HL-60 (cell line): ENCODE results near the gene ARHGAP26.

Experiments
- GABPA ChIP-seq: IDR thresholded peaks from 2 replicates; pipeline ENCODE4 v1.6.1; 2012; ENCODE audit warnings: low read depth
- POLR2AphosphoS5 ChIP-seq: IDR thresholded peaks from 2 replicates; pipeline ENCODE4 v1.6.1; 2012; ENCODE audit warnings: low read depth
- REST ChIP-seq: IDR thresholded peaks from 2 replicates; pipeline ENCODE4 v1.6.1; 2012; ENCODE audit warnings: low read depth; ENCODE audit not compliant: insufficient replicate concordance
- SPI1 ChIP-seq: IDR thresholded peaks from 2 replicates; pipeline ENCODE4 v1.6.1; 2012; ENCODE audit warnings: low read depth, mild to moderate bottlenecking, borderline replicate concordance
- TF ChIP-seq, protein P1 (sequence below): IDR thresholded peaks from one replicate; pipeline ENCODE4 v1.5.1; 2011; ENCODE audit warnings: low read length, control low read depth, inconsistent platforms; ENCODE audit not compliant: insufficient read depth

DNA sequence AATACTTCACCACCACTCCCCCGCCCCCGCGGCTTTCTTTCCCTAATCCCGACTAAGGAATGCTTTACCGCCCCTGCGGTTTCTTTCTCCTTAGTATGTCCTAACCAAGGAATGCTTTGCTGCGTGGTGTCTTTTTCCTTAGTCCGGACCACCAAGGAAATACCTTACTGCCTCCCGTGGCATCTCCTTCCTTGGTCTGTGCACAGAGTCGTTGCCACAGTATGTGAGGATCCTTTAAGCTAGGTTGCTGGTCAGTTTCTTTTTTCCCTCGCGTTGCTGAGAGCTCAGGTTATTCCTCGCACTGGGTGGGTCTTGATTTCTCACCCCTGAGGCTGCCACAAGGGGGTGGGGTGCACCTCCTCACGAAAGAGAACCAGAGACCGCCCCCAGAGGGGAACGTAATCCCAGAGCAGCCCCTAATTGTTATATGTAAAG is 323.9 kb downstream of the ARHGAP26 start:
- TF ChIP-seq, protein P1, sequence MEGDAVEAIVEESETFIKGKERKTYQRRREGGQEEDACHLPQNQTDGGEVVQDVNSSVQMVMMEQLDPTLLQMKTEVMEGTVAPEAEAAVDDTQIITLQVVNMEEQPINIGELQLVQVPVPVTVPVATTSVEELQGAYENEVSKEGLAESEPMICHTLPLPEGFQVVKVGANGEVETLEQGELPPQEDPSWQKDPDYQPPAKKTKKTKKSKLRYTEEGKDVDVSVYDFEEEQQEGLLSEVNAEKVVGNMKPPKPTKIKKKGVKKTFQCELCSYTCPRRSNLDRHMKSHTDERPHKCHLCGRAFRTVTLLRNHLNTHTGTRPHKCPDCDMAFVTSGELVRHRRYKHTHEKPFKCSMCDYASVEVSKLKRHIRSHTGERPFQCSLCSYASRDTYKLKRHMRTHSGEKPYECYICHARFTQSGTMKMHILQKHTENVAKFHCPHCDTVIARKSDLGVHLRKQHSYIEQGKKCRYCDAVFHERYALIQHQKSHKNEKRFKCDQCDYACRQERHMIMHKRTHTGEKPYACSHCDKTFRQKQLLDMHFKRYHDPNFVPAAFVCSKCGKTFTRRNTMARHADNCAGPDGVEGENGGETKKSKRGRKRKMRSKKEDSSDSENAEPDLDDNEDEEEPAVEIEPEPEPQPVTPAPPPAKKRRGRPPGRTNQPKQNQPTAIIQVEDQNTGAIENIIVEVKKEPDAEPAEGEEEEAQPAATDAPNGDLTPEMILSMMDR: no peak
- TF ChIP-seq REST: no peak
- TF ChIP-seq POLR2AphosphoS5: no peak
- no peak for TF ChIP-seq SPI1
- no peak for TF ChIP-seq GABPA
